ENCODE measurements around the gene TUG1.

Gene TUG1

DNA sequence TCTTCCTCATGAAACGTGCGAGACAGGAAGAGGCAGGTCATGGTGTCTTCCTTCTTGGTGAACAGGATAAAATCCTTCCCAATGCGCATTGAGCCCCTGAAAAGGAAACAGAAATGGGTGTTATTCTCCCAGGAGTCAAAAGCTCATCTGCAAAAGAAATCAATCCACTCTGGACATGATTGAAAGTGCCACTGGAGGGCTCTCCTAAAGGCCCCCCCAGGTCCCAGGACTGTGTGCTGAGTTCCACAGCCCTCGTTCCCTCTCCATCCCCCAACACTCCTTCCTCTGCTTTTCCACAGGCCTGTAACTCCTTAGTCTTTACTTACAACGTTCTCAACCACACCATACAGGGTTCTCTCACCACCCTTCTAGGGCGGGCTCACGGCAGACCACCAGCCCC, 22.7 kb upstream of the TUG1 start:
- H3K4me3 ChIP-seq (ENCODE audit: low read depth in 1 of 5, low read length in 5 of 5), result no peak overlapping the region
- no peak overlapping the region for H3K9ac ChIP-seq (ENCODE audit: low read length in 5 of 5)
- no peaks in the 10 kb centered on the region for H3K27me3 ChIP-seq (ENCODE audit: control insufficient read depth in 5 of 5, insufficient read depth in 4 of 5, low read length in 5 of 5)
- peak overlapping the region; percentile 58 for H3K27ac ChIP-seq (ENCODE audit: low read depth, low read length)
- peaks cover 0 to 22% (median 10%) of the 10 kb centered on the region in 5 donors for H3K4me1 ChIP-seq (ENCODE audit: control insufficient read depth in 5 of 5, insufficient read depth in 5 of 5, low read length in 5 of 5)
- peaks cover 20 to 90% (median 75%) of the 10 kb centered on the region in 5 donors for H3K36me3 ChIP-seq (ENCODE audit: control insufficient read depth in 5 of 5, insufficient read depth in 5 of 5, low read length in 5 of 5)
- no peaks in the 10 kb centered on the region for H3K9me3 ChIP-seq (ENCODE audit: control insufficient read depth in 5 of 5, low read length in 5 of 5)

DNA sequence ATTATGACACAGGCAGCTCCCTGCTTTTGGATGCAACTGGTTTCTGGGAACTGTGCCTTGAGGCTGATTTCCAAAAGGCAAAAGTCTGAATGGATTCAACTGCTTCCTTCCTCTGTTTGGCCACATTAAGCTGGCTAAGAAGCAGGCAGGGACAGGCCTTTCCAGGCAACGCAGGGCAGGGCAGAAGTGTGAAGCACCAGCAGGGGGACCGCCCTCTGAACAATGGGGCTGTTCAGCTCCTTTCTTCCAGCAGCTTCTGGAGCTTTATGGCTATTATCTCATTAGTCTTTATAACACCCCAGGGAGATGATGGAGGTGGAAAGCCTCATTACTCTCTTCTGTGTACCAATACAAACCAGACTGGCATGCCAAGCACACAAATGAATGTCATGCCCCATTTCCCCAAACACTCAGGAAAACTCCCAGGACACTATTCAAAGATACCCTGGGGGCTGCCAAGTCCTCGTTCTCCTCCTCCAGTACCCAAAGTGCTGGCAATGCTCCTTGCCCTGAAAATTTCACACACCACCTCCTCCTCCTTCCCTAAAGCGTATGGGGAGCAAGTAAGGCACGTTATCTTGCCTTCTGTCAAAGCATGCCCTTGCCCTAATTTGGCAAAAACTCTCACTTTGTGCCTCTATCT, 21.8 kb upstream of the TUG1 start:
- H3K4me1 ChIP-seq (ENCODE audit: control insufficient read depth in 5 of 5, insufficient read depth in 5 of 5, low read length in 5 of 5), result peaks cover 0 to 22% (median 10%) of the 10 kb centered on the region in 5 donors
- H3K36me3 ChIP-seq (ENCODE audit: control insufficient read depth in 5 of 5, insufficient read depth in 5 of 5, low read length in 5 of 5), result peaks cover 20 to 82% (median 66%) of the 10 kb centered on the region in 5 donors

GRCh38 chr22:30947816-30948454, 21.1 kb upstream of the TUG1 start:
- peak overlapping the region in 1 of 5 donors; percentile 71 for H3K9ac ChIP-seq (ENCODE audit: low read length in 5 of 5)
- peaks cover 0 to 22% (median 10%) of the 10 kb centered on the region in 5 donors for H3K4me1 ChIP-seq (ENCODE audit: control insufficient read depth in 5 of 5, insufficient read depth in 5 of 5, low read length in 5 of 5)
- H3K9me3 ChIP-seq (ENCODE audit: control insufficient read depth in 5 of 5, low read length in 5 of 5), result no peaks in the 10 kb centered on the region
- no peak overlapping the region for H3K4me3 ChIP-seq (ENCODE audit: low read depth in 1 of 5, low read length in 5 of 5)
- peaks cover 27 to 82% (median 66%) of the 10 kb centered on the region in 5 donors for H3K36me3 ChIP-seq (ENCODE audit: control insufficient read depth in 5 of 5, insufficient read depth in 5 of 5, low read length in 5 of 5)
- no peaks in the 10 kb centered on the region for H3K27me3 ChIP-seq (ENCODE audit: control insufficient read depth in 5 of 5, insufficient read depth in 4 of 5, low read length in 5 of 5)
- H3K27ac ChIP-seq (ENCODE audit: low read depth, low read length), result peak overlapping the region; percentile 58

More for the DNA sequence above, 21.8 kb upstream of the TUG1 start:
- Histone ChIP-seq H3K4me3 (ENCODE audit: low read depth in 1 of 5, low read length in 5 of 5) (no peak overlapping the region), H3K27ac (ENCODE audit: low read depth, low read length) (peak overlapping the region; percentile 58), H3K9me3 (ENCODE audit: control insufficient read depth in 5 of 5, low read length in 5 of 5) (no peaks in the 10 kb centered on the region), H3K27me3 (ENCODE audit: control insufficient read depth in 5 of 5, insufficient read depth in 4 of 5, low read length in 5 of 5) (no peaks in the 10 kb centered on the region), H3K9ac (ENCODE audit: low read length in 5 of 5) (peak overlapping the region in 2 of 5 donors; percentile 30 to 71)

GRCh38 chr22:30948930-30949342, 20.1 kb upstream of the TUG1 start:
- no peak overlapping the region for H3K9ac ChIP-seq (ENCODE audit: low read length in 5 of 5)

DNA sequence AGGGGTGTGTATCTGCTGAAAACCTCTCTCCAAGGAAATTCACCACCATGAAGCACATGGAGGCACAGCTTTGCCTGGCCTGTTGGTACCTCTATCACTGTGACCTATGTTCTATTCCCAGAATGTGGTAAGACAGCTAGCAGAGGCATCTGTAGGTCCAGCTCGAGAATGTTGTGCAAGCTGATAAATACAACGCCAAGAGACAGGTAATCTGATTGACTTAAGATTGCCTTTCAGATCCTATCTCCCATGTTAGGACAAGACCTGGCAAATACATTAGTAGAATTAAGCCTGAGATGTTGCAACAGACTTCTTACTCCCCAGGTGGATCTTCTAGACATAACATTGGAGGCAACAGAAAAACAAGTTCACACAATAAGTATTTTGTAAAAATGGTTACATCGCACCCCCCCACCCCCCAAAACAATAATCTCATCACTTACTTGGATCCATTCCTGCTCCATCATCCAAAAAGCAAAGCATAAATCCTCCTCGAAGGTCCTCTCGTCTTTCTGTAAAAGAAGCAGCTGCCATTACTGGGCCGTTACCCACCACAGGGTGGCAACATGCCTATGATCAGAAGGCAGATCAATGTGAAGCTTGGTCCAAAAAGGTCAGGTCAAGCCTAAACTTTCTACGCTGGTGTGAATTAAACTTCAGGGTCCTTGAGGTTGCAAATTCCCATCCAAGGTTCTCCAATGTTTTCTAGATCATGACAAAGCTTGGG, 19.0 kb upstream of the TUG1 start:
- Histone ChIP-seq H3K27ac (ENCODE audit: low read depth, low read length) (no peak overlapping the region), H3K9me3 (ENCODE audit: control insufficient read depth in 5 of 5, low read length in 5 of 5) (no peaks in the 10 kb centered on the region), H3K27me3 (ENCODE audit: control insufficient read depth in 5 of 5, insufficient read depth in 4 of 5, low read length in 5 of 5) (no peaks in the 10 kb centered on the region), H3K4me3 (ENCODE audit: low read depth in 1 of 5, low read length in 5 of 5) (no peak overlapping the region), H3K36me3 (ENCODE audit: control insufficient read depth in 5 of 5, insufficient read depth in 5 of 5, low read length in 5 of 5) (peaks cover 29 to 74% (median 56%) of the 10 kb centered on the region in 5 donors), H3K9ac (ENCODE audit: low read length in 5 of 5) (no peak overlapping the region), H3K4me1 (ENCODE audit: control insufficient read depth in 5 of 5, insufficient read depth in 5 of 5, low read length in 5 of 5) (peaks cover 0 to 22% (median 10%) of the 10 kb centered on the region in 5 donors)

More at GRCh38 chr22:30948930-30949342, 20.1 kb upstream of the TUG1 start:
- Histone ChIP-seq H3K27me3 (ENCODE audit: control insufficient read depth in 5 of 5, insufficient read depth in 4 of 5, low read length in 5 of 5) (no peaks in the 10 kb centered on the region), H3K4me1 (ENCODE audit: control insufficient read depth in 5 of 5, insufficient read depth in 5 of 5, low read length in 5 of 5) (peaks cover 0 to 22% (median 10%) of the 10 kb centered on the region in 5 donors), H3K9me3 (ENCODE audit: control insufficient read depth in 5 of 5, low read length in 5 of 5) (no peaks in the 10 kb centered on the region), H3K36me3 (ENCODE audit: control insufficient read depth in 5 of 5, insufficient read depth in 5 of 5, low read length in 5 of 5) (peaks cover 31 to 77% (median 64%) of the 10 kb centered on the region in 5 donors), H3K27ac (ENCODE audit: low read depth, low read length) (no peak overlapping the region), H3K4me3 (ENCODE audit: low read depth in 1 of 5, low read length in 5 of 5) (no peak overlapping the region)

GRCh38 chr22:30953206-30953605, 15.9 kb upstream of the TUG1 start:
- H3K4me3 ChIP-seq (ENCODE audit: low read depth in 1 of 5, low read length in 5 of 5), result no peak overlapping the region
- H3K9ac ChIP-seq (ENCODE audit: low read length in 5 of 5), result no peak overlapping the region
- H3K27me3 ChIP-seq (ENCODE audit: control insufficient read depth in 5 of 5, insufficient read depth in 4 of 5, low read length in 5 of 5), result no peaks in the 10 kb centered on the region
- peaks cover 0 to 2% (median 0%) of the 10 kb centered on the region in 5 donors for H3K4me1 ChIP-seq (ENCODE audit: control insufficient read depth in 5 of 5, insufficient read depth in 5 of 5, low read length in 5 of 5)
- no peak overlapping the region for H3K27ac ChIP-seq (ENCODE audit: low read depth, low read length)
- H3K36me3 ChIP-seq (ENCODE audit: control insufficient read depth in 5 of 5, insufficient read depth in 5 of 5, low read length in 5 of 5), result peaks cover 27 to 59% (median 48%) of the 10 kb centered on the region in 5 donors
- no peaks in the 10 kb centered on the region for H3K9me3 ChIP-seq (ENCODE audit: control insufficient read depth in 5 of 5, low read length in 5 of 5)

- no peaks in the 10 kb centered on the region for H3K27me3 ChIP-seq (ENCODE audit: control insufficient read depth in 5 of 5, insufficient read depth in 4 of 5, low read length in 5 of 5)
- H3K36me3 ChIP-seq (ENCODE audit: control insufficient read depth in 5 of 5, insufficient read depth in 5 of 5, low read length in 5 of 5), result peaks cover 15 to 40% (median 29%) of the 10 kb centered on the region in 5 donors
- H3K4me3 ChIP-seq (ENCODE audit: low read depth in 1 of 5, low read length in 5 of 5), result no peak overlapping the region
- no peak overlapping the region for H3K27ac ChIP-seq (ENCODE audit: low read depth, low read length)
- H3K4me1 ChIP-seq (ENCODE audit: control insufficient read depth in 5 of 5, insufficient read depth in 5 of 5, low read length in 5 of 5), result no peaks in the 10 kb centered on the region
- no peaks in the 10 kb centered on the region for H3K9me3 ChIP-seq (ENCODE audit: control insufficient read depth in 5 of 5, low read length in 5 of 5)
- H3K9ac ChIP-seq (ENCODE audit: low read length in 5 of 5), result no peak overlapping the region
Measured at GRCh38 chr22:30955153-30955552, 13.9 kb upstream of the TUG1 start.

- Histone ChIP-seq H3K27me3 (ENCODE audit: control insufficient read depth in 5 of 5, insufficient read depth in 4 of 5, low read length in 5 of 5) (no peaks in the 10 kb centered on the region), H3K4me3 (ENCODE audit: low read depth in 1 of 5, low read length in 5 of 5) (no peak overlapping the region), H3K9me3 (ENCODE audit: control insufficient read depth in 5 of 5, low read length in 5 of 5) (peaks cover 0 to 8% (median 6%) of the 10 kb centered on the region in 5 donors), H3K27ac (ENCODE audit: low read depth, low read length) (no peak overlapping the region), H3K9ac (ENCODE audit: low read length in 5 of 5) (no peak overlapping the region), H3K4me1 (ENCODE audit: control insufficient read depth in 5 of 5, insufficient read depth in 5 of 5, low read length in 5 of 5) (peaks cover 0 to 14% (median 8%) of the 10 kb centered on the region in 5 donors), H3K36me3 (ENCODE audit: control insufficient read depth in 5 of 5, insufficient read depth in 5 of 5, low read length in 5 of 5) (no peaks in the 10 kb centered on the region)
Measured at GRCh38 chr22:30964858-30965257, 4.2 kb upstream of the TUG1 start.

DNA sequence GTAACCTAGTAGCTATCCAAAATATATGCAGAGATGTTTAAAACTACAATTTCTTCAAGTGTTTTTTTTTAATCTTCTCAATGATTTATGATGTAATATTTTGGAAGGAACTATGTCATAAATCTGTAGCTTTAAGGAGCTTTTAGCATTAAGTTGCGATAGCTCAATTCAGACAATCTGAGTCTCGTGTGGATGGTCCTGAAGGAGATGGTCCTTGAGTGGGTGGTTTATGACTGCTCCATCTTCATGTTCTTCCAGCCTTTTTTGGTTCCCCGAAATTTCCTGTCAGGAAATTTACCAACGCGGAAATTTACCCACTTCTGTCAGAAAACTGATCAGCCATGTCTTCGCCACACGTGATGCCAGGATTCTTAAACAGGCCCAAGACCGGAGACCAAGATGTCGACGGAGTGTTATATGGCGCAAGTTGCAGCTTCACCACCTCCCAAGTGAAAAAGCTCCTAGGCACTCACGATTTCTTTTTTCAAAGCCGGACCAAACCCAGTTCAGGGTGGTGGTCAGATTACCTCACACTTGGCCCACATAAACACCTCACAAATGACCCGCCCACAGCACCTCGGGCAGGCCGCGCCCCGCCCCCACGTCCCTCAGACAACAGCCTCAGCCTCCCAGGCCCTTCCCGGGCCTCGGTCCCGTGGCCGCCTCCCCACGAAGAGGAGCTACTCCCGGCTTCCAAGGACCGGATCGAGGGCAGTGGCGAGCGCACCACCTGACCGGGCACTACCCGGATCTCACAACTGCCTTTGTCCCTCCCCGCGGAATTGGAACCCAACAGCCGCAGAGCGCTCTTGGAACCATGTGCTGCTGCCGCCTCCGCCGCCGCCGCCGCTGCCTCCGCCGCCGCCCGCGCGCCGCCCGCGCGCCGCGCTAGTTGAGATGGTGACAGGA, 796 bp upstream of the TUG1 start, which contains the start of gene MORC2:
Gene MORC2, minus strand, starts transcription at position 760 of the 909 bp plus-strand sequence. CDS start 885 bp downstream, outside the sequence.
- H3K4me1 ChIP-seq (ENCODE audit: control insufficient read depth in 5 of 5, insufficient read depth in 5 of 5, low read length in 5 of 5), result peaks cover 6 to 28% (median 25%) of the 10 kb centered on the region in 5 donors
- peak within 1 kb of the TSS; percentile 66 for H3K27ac ChIP-seq (ENCODE audit: low read depth, low read length)
- H3K9ac ChIP-seq (ENCODE audit: low read length in 5 of 5), result peak within 1 kb of the TSS; percentile 21 to 85 (median 81)
- H3K9me3 ChIP-seq (ENCODE audit: control insufficient read depth in 5 of 5, low read length in 5 of 5), result peaks cover 11 to 35% (median 26%) of the 10 kb centered on the region in 5 donors
- peaks cover 12 to 20% (median 19%) of the 10 kb centered on the region in 5 donors for H3K36me3 ChIP-seq (ENCODE audit: control insufficient read depth in 5 of 5, insufficient read depth in 5 of 5, low read length in 5 of 5)
- peak within 1 kb of the TSS; percentile 81 to 85 (median 83) for H3K4me3 ChIP-seq (ENCODE audit: low read depth in 1 of 5, low read length in 5 of 5)
- no peaks in the 10 kb centered on the region for H3K27me3 ChIP-seq (ENCODE audit: control insufficient read depth in 5 of 5, insufficient read depth in 4 of 5, low read length in 5 of 5)

All from subcutaneous abdominal adipose tissue (tissue), 5 donors.